ENCODE data around the gene EOGT. TPM values are rescaled to one million over a fixed set of nuclear protein-coding genes. Genes with fewer than 3 reads are reported as not detected.

EOGT gene
- total and polyA plus RNA-seq, 10 of the 15 experiments (the other 5 are each of a cell fraction or from before 2014, with no cell fraction given) = 3.5 to 16.5 (median 8.3) TPM

DNA sequence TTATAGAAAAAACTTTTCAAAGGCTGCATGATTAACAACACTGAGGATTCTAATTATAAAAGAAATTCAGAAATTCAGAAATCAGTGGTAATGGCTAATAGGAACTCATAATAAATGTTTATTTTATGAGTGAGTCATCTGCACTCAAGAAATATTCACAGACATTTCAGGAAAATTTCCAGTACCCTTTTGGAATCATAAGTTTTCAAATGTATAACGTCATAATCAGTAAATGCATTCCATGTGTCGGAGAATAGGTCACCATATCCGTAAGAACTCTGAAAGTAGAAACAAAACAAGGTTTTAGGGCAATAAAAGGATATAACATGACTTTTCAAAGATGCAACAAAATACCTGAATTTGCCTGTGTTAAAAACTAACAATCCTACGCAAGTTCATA is 24.7 kb downstream of the EOGT start:
- no peak overlapping the region for H3K4me2 ChIP-seq (ENCODE audit: control insufficient read depth, insufficient read depth)
- POLR2A ChIA-PET = no interaction called here
- RAD21 ChIA-PET (ENCODE audit: unreplicated experiment) = no interaction called here
- TF ChIP-seq, protein P1, sequence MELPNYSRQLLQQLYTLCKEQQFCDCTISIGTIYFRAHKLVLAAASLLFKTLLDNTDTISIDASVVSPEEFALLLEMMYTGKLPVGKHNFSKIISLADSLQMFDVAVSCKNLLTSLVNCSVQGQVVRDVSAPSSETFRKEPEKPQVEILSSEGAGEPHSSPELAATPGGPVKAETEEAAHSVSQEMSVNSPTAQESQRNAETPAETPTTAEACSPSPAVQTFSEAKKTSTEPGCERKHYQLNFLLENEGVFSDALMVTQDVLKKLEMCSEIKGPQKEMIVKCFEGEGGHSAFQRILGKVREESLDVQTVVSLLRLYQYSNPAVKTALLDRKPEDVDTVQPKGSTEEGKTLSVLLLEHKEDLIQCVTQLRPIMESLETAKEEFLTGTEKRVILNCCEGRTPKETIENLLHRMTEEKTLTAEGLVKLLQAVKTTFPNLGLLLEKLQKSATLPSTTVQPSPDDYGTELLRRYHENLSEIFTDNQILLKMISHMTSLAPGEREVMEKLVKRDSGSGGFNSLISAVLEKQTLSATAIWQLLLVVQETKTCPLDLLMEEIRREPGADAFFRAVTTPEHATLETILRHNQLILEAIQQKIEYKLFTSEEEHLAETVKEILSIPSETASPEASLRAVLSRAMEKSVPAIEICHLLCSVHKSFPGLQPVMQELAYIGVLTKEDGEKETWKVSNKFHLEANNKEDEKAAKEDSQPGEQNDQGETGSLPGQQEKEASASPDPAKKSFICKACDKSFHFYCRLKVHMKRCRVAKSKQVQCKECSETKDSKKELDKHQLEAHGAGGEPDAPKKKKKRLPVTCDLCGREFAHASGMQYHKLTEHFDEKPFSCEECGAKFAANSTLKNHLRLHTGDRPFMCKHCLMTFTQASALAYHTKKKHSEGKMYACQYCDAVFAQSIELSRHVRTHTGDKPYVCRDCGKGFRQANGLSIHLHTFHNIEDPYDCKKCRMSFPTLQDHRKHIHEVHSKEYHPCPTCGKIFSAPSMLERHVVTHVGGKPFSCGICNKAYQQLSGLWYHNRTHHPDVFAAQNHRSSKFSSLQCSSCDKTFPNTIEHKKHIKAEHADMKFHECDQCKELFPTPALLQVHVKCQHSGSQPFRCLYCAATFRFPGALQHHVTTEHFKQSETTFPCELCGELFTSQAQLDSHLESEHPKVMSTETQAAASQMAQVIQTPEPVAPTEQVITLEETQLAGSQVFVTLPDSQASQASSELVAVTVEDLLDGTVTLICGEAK (IDR thresholded peaks at IDR 0.05; ENCODE audit: borderline replicate concordance) = no peak
- no peak for TF ChIP-seq CBX5 (IDR thresholded peaks at IDR 0.05; ENCODE audit: low read depth)
- no peak for TF ChIP-seq YY1 (IDR thresholded peaks at IDR 0.05; ENCODE audit: low read depth, low read length)
- TF ChIP-seq EGR1 (IDR thresholded peaks at IDR 0.05; ENCODE audit: borderline replicate concordance in 1 of 2, low read depth in 2 of 2, low read length in 2 of 2) = no peak
- no peak for TF ChIP-seq MTA2 (IDR thresholded peaks at IDR 0.05; ENCODE audit: low read depth)
- TF ChIP-seq ZNF622 (IDR thresholded peaks at IDR 0.05) = no peak
- TF ChIP-seq BACH1 (IDR thresholded peaks at IDR 0.05; ENCODE audit: borderline replicate concordance) = no peak
- no peak for TF ChIP-seq TBL1XR1 (IDR thresholded peaks at IDR 0.05; ENCODE audit: low read depth, low read length)
- no peak for TF ChIP-seq PAX8 (IDR thresholded peaks at IDR 0.05)
- DNase-seq (ENCODE audit: low read depth, low spot score) = no peak
- no peaks in the 10 kb centered on the region for H3K79me2 ChIP-seq (ENCODE audit: control insufficient read depth, insufficient read depth, low read length)
- no peaks in the 10 kb centered on the region for H4K20me1 ChIP-seq (ENCODE audit: control insufficient read depth, insufficient read depth)
- no peak overlapping the region for H3K27ac ChIP-seq (ENCODE audit: control insufficient read depth, insufficient read depth)
- no peaks in the 10 kb centered on the region for H3K4me1 ChIP-seq (ENCODE audit: control insufficient read depth, insufficient read depth, low read length)
- in situ Hi-C loops (cut with MboI) (no loop called here), intact Hi-C loops (cut with micrococcal nuclease; ENCODE audit: unreplicated experiment) (no loop called here)
- FAIRE-seq = no peak
- no peaks in the 10 kb centered on the region; the same call in 2 of the 3 replicates for H3K9me3 ChIP-seq (replicated peaks; ENCODE audit: control insufficient read depth, insufficient read depth, low read length)
- H3K36me3 ChIP-seq (ENCODE audit: control insufficient read depth in 2 of 2, insufficient read depth in 2 of 2, low read length in 1 of 2) = peaks cover 0 to 4% of the 10 kb centered on the region in 2 experiments; a peak in 2 of 4 replicates
- CTCF ChIA-PET = no interaction called here
- 97% methylated on average over 4 of the region's 4 CpGs for WGBS (ENCODE audit: insufficient coverage, insufficient replicate concordance, low lambda C conversion rate, missing lambda C conversion rate)
- SMC1A ChIA-PET (ENCODE audit: uncharacterized antibody, unreplicated experiment) = no interaction called here
- no peak overlapping the region for H2AFZ ChIP-seq (ENCODE audit: control insufficient read depth, low read depth, low read length)
- no peaks in the 10 kb centered on the region for H3K27me3 ChIP-seq (replicated peaks in 1 of 2; ENCODE audit: control insufficient read depth in 2 of 2, insufficient read depth in 2 of 2, low read length in 1 of 2)
- no TSS peak for BruUV-seq (replicated peaks)
- no peak for ATAC-seq
- H3K4me3 ChIP-seq = no peak overlapping the region
- H3K9ac ChIP-seq (ENCODE audit: control insufficient read depth, insufficient read depth, low read length) = no peak overlapping the region

Data from GM12878 (cell line).